Lower leg skin (tissue), 4 donors: ENCODE measurements around the gene RASGRP2. TPM values are rescaled to one million over a fixed set of nuclear protein-coding genes. Genes with fewer than 3 reads are reported as not detected.
A peak's percentile ranks its signal among the peaks of the same experiment; 100 is the strongest.

ENCODE experiments used
- DNase-seq, 2 donors: peaks; one replicate each; pipeline ENCODE4 v3.0.0-alpha.2; 2019; ENCODE audit warnings: low spot score in 2 of 2
- H3K4me3 ChIP-seq: fragments of 200-600 bp; sonication (generic); 2 replicates; pipeline ENCODE4 v1.5.1; 2017; ENCODE audit warnings: mild to moderate bottlenecking, low read depth; ENCODE audit not compliant: poor library complexity, severe bottlenecking
- CTCF ChIP-seq, 3 donors: fragments of 450-650 bp; IDR thresholded peaks; one replicate each; pipeline ENCODE4 v1.5.1; 2016; ENCODE audit warnings: antibody characterized with exemption in 3 of 3, mild to moderate bottlenecking in 3 of 3, moderate library complexity in 2 of 3
- POLR2A ChIP-seq, 2 donors: fragments of 450-650 bp; IDR thresholded peaks; one replicate each; pipeline ENCODE4 v1.6.1; 2016 to 2017; ENCODE audit warnings: antibody characterized with exemption in 2 of 2, mild to moderate bottlenecking in 1 of 2, moderate library complexity in 1 of 2
- WGBS, 2 donors: methylation state at CpG; one replicate each; pipeline ENCODE4 v1.1.5; 2018; 5-methylcytosine and 5-hydroxymethylcytosine counted together
- intact Hi-C: fragments of 100-400 bp; cut with DNase I; formaldehyde crosslinking; loops from one replicate; pipeline ENCODE4 v1.15.0; 2023; ENCODE audit warnings: low total_unique reads
- total RNA-seq, 4 donors: library from RNA; depleted of rRNA; stranded (reverse); fragments of >200 nt; gene quantifications; one replicate each; pipeline ENCODE4 v1.1.0, GENCODE V29; 2016

The RASGRP2 gene
- total RNA-seq, 4 donors from 2014 or later = 1.1 to 10.0 (median 5.0) TPM

- TF ChIP-seq POLR2A (IDR thresholded peaks at IDR 0.05) (no peak), CTCF (IDR thresholded peaks at IDR 0.05) (no peak)
- peak overlapping the region; percentile 17 for H3K4me3 ChIP-seq
- 5 to 6% methylated on average over 31 to 45 of the region's 54 CpGs for WGBS, 2 donors
- no peak for DNase-seq
- intact Hi-C loops = no loop called here
These were observed 1.7 kb downstream of the RASGRP2 start for GRCh38 chr11:64742087-64742888.

- intact Hi-C loops = no loop called here
- H3K4me3 ChIP-seq = no peak overlapping the region
- TF ChIP-seq POLR2A (IDR thresholded peaks at IDR 0.05) (no peak), CTCF (IDR thresholded peaks at IDR 0.05) (no peak)
- WGBS, 2 donors = 36 to 40% methylated on average over 16 to 24 of the region's 24 CpGs
- DNase-seq = no peak
These were observed 2.4 kb downstream of the RASGRP2 start for GRCh38 chr11:64741375-64742086.

DNA sequence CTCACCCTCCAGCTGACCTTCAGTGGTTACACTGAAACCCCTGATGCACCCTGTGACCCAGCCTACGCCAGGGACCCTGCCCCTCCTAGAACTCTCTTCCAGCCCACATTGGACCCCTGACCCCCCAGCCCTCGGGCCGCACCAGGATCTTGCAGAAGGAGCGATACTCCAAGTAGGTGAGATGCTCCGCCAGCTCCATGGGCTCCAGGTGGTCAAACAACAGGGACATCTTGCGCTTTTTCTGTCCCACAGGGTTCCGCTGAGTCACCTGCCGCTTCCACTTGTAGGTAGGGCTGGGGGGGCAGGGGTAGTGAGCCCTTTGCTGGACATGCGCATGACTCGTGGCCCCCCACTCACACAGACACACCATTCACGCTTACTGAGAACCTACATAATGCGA is 4.1 kb downstream of the RASGRP2 start:
- no peak for DNase-seq
- TF ChIP-seq CTCF (IDR thresholded peaks at IDR 0.05) = no peak
- TF ChIP-seq POLR2A (IDR thresholded peaks at IDR 0.05) = no peak
- 91% methylated on average over 12 of the region's 12 CpGs for WGBS, 2 donors
- intact Hi-C loops = no loop called here
- no peak overlapping the region for H3K4me3 ChIP-seq

GRCh38 chr11:64736654-64737053 is 7.3 kb downstream of the RASGRP2 start:
- intact Hi-C loops = no loop called here
- no peak for DNase-seq

DNA sequence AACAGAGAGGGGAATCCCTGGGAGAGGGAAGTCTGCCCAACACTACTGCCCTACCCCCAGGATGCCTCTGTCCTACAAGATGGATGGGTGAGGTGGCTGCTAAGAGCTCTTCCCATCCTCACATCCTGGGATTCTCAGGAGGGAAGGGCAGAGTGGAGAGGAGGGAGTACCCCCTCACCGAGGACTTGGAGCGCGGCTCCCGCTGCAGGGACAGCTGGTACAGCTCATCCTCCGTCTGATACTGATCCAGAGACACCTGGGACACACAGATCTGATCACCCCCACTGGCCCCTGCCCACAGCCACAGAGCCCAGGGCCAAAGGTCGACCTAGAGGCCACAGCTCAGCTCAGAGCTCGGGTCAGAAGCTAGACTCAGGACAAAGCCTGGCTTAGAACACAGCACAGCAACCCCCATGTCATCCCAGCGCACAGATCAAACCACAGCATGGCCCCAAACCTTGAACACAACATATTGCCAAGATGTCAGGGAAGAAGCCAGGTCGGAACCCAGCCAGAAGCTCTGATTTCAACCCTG is 8.2 kb downstream of the RASGRP2 start:
- H3K4me3 ChIP-seq = no peak overlapping the region
- 84 to 87% methylated on average over 8 to 9 of the region's 9 CpGs for WGBS, 2 donors
- DNase-seq = no peak
- intact Hi-C loops = no loop called here
- TF ChIP-seq POLR2A (IDR thresholded peaks at IDR 0.05) (no peak), CTCF (IDR thresholded peaks at IDR 0.05) (no peak)

More at GRCh38 chr11:64736654-64737053, 7.3 kb downstream of the RASGRP2 start:
- WGBS, 2 donors = 88 to 94% methylated on average over 14 to 15 of the region's 15 CpGs
- TF ChIP-seq POLR2A (IDR thresholded peaks at IDR 0.05) (no peak), CTCF (IDR thresholded peaks at IDR 0.05) (no peak)
- no peak overlapping the region for H3K4me3 ChIP-seq
